C1 segment of cervical spinal cord (tissue), 14 donors: Measurements from ENCODE around the gene EFCAB10.
"Not testable (repeated sequence)": the region's sequence is repeated elsewhere in the genome, so short reads cannot be mapped to it uniquely, and the experiment has no call there.

Experiments used
- DNase-seq, 14 donors: peaks; one replicate each; lab custom pipeline; 2025; lab: John Stamatoyannopoulos, UW

EFCAB10 gene

DNA sequence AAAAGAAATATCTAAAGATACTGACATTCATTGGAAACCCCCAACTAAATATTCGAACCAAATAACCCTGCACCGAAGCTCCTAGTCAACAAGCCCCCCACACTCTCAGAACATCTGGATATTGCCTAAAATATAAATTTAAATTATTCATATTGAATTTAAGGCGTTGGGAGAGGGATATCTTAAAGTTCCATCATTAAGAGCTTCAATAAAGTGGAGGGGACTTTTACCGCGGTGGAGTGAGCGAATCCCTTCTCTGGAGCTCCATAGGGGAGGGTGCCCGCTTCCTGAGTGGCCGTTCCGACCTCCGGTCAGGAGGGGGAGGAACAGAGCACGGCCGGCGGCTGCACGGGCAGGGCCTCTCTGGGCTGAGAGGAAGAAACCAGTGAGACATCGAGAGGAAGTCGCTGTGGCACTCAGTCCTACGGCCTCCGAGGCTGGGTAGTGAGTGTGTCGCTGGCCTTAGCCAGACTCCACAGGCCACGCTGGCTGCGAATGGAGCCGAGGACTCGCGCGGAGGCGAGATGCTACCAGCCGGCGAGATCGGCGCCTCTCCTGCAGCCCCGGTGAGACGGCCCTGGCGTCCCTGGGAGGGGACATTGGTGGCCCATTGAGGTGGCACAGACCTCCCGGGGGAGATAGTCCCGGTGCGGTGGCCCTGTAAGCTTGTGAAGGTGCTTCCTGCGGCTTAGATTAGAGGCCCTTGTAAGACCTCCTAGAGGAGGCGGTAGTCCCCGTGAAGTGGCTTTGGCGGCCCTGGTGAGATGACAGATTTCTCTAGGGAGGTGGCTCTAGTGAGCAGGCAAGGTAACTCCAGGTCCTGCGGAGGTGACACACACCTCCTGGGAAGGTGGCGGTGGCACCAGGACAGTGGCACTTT lies 49.3 kb downstream of the EFCAB10 start, which contains the start of gene RINT1:
Gene RINT1, plus strand, starts transcription at position 410 of the 880 bp plus-strand sequence. Its CDS starts 115 bp downstream, at position 525.
- DNase-seq: peak; percentile 14 to 88 (median 82)

DNA sequence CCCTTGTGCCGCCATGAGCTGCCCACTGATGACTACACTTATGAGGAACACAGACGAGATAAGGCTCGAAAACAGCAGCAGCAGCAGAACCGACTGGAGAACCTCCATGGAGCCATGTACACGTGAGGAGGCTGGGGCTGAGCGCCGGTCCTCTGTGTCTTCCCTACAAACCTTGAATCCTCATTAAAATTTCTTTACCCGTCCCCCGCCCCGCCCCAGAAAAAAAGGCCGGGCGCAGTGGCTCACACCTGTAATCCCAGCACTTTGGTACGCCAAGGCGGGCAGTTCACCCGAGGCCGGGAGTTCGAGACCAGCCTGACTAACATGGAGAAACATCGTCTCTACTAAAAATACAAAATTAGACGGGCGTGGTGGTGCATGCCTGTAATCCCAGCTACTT lies 50.7 kb downstream of the EFCAB10 start:
- DNase-seq: no peak

DNA sequence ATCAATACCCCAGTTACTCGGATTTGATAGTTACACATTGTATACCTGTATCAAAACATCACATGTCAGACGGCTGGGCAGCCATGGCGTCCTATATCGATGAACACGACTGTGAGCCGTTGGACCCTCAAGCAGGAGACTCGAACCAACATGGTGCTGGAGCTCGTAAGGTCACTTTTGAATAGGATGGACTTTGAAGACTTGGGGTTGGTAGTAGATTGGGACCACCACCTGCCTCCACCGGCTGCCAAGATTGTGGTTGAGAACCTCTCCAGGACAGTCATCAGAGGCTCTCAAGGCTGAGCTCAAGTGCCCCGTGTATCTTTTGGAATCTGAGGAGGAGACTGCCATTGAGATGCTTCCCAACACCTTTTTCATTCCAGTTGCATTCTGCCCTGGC lies 51.2 kb downstream of the EFCAB10 start:
- no peak for DNase-seq

- not testable (repeated sequence) for DNase-seq
Observed at GRCh38 chr7:105527737-105528136, 53.6 kb downstream of the EFCAB10 start.

- DNase-seq: no peak
Observed at GRCh38 chr7:105524840-105525239, 56.5 kb downstream of the EFCAB10 start.

DNA sequence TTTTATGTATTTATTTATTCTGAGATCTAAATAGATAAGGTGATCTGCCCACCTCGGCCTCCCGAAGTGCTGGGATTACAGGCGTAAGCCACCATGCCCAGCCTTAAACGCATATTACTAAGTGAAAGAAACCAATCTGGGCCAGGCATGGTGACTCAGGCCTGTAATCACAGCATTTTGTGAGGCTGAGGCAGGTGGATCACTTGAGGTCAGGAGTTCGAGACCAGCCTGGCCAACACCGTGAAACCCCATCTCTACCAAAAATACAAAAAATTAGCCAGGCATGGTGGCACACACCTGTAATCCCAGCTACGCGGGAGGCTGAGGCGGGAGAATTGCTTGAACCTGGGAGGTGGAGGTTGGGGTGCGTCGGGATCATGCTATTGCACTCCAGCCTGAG lies 56.9 kb downstream of the EFCAB10 start:
- not testable (repeated sequence) for DNase-seq

GRCh38 chr7:105521717-105522463 lies 59.4 kb downstream of the EFCAB10 start, which contains the start of gene PUS7:
Gene PUS7 (minus strand): TSS chr7:105522271. CDS start chr7:105508512, 13,759 bp downstream.
- peak; percentile 24 to 90 (median 82) for DNase-seq

DNA sequence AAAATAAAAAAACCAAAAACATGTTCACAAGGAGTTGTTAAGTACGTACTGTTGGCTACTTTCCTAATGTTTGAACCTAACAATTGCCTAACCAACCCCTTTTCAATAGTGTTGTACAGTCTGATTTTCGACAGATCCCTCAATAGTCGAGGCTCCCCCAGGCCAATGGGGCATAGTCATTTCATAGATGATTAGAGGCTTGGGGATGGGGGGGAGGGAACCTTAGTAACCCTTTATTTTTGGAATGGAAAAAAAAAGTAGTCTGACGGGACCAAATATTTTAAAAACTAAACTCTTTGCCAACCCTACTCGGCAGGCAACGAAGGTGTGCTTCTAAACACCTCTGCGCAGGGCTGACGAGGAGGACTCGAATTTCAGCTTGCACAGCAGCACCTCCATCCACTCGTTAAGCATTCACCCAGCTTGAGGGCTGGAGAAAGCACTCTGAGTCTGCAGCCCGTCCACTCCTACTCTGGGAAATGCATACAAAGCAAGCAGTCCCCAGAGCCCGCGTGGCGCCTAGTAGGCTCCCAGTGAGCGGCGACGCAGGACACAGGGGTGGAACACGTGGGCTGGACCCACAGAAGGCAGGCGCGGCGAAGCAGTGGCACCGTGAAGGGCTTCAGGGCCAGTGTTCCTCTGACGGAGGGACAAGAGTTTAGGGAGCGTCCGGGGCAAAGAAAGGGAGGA lies 60.1 kb downstream of the EFCAB10 start:
- peak in 13 of 14 donors; percentile 10 to 67 (median 53) for DNase-seq

DNA sequence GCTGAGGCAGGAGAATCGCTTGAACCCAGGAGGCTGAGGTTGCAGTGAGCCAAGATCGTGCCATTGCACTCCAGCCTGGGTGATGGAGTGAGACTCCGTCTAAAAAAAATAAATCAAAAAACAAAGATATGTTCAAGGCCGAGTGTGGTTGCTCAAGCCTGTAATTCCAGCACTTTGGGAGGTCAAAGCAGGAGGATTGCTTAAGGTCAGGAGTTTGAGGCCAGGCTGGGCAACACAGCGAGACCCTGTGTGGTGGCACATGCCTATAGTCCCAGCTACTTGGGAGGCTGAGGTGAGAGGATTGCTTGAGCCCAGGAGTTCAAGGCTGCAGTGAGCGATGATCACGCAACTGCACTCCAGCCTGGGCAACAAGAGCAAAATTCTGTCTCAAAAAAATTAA lies 60.7 kb downstream of the EFCAB10 start:
- DNase-seq: not testable (repeated sequence)

GRCh38 chr7:105519353-105519752 lies 61.9 kb downstream of the EFCAB10 start:
- no peak for DNase-seq

DNA sequence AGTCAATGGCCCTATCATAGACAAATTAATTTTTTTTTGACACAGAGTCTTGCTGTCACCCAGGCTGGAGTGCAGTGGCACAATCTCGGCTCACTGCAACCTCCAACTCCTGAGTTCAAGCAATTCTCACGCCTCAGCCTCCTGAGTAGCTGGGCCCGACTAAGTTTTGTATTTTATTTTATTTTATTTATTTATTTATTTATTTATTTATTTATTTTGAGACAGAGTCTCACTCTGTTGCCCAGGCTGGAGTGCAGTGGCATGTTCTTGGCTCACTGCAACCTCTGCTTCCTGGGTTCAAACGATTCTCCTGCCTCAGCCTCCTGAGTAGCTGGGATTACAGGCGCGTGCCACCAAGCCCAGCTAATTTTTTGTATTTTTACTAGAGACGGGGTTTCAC lies 65.7 kb downstream of the EFCAB10 start:
- not testable (repeated sequence) for DNase-seq
